Hepatocyte (in vitro differentiated cells): ENCODE measurements around the gene LILRA1.

Experiments
- CTCF ChIP-seq: fragments of 200-600 bp; sonication (generic); IDR thresholded peaks from 2 replicates; pipeline ENCODE4 v1.5.1; 2016; ENCODE audit warnings: antibody characterized with exemption, mild to moderate bottlenecking; ENCODE audit not compliant: poor library complexity
- EZH2 ChIP-seq: fragments of 200-600 bp; sonication (generic); IDR thresholded peaks from 2 replicates; pipeline ENCODE4 v1.6.1; 2016; ENCODE audit warnings: antibody characterized with exemption, mild to moderate bottlenecking, borderline replicate concordance

- TF ChIP-seq EZH2, result no peak
- no peak for TF ChIP-seq CTCF
Measured at GRCh38 chr19:54638683-54639082, 45.3 kb downstream of the LILRA1 start.
